GF-D8 (cell line): ENCODE results near the gene NNMT.

Experiments used
- DNase-seq: peaks from one replicate; lab custom pipeline; 2025; lab: John Stamatoyannopoulos, UW

Gene NNMT

GRCh38 chr11:114348200-114349191 lies 52.3 kb downstream of the NNMT start:
- peak; percentile 44 for DNase-seq

- DNase-seq: no peak
Observed at GRCh38 chr11:114350022-114350421, 53.8 kb downstream of the NNMT start.

GRCh38 chr11:114353443-114353842 lies 57.2 kb downstream of the NNMT start:
- no peak for DNase-seq

- DNase-seq: no peak
Observed at GRCh38 chr11:114354076-114354475, 57.9 kb downstream of the NNMT start.

GRCh38 chr11:114358716-114359115 lies 62.5 kb downstream of the NNMT start:
- peak; percentile 56 for DNase-seq

- no peak for DNase-seq
Observed at GRCh38 chr11:114359342-114359741, 63.1 kb downstream of the NNMT start.

- no peak for DNase-seq
Observed at GRCh38 chr11:114362326-114362725, 66.1 kb downstream of the NNMT start.

GRCh38 chr11:114362958-114363357 lies 66.8 kb downstream of the NNMT start:
- DNase-seq: no peak
